HK-2 (cell line): ENCODE measurements around the gene MEGF6.

Experiments used
- DNase-seq: peaks from one replicate; pipeline ENCODE4 v3.0.0-alpha.2; 2018; ENCODE audit not compliant: unreplicated experiment

MEGF6 gene

GRCh38 chr1:3571263-3571662, 40.0 kb downstream of the MEGF6 start:
- DNase-seq: no peak

GRCh38 chr1:3570066-3570986, 41.0 kb downstream of the MEGF6 start:
- no peak for DNase-seq

GRCh38 chr1:3569436-3569835, 41.9 kb downstream of the MEGF6 start:
- DNase-seq: no peak

GRCh38 chr1:3568815-3569435, 42.4 kb downstream of the MEGF6 start:
- no peak for DNase-seq

GRCh38 chr1:3566951-3567804, 44.1 kb downstream of the MEGF6 start:
- DNase-seq: no peak

GRCh38 chr1:3566003-3566885, 45.1 kb downstream of the MEGF6 start:
- no peak for DNase-seq

GRCh38 chr1:3564921-3565831, 46.1 kb downstream of the MEGF6 start:
- DNase-seq: peak; percentile 37

GRCh38 chr1:3563610-3564009, 47.7 kb downstream of the MEGF6 start:
- DNase-seq: no peak

GRCh38 chr1:3563125-3563524, 48.2 kb downstream of the MEGF6 start:
- no peak for DNase-seq

GRCh38 chr1:3562712-3563111, 48.6 kb downstream of the MEGF6 start:
- no peak for DNase-seq

GRCh38 chr1:3561702-3562101, 49.6 kb downstream of the MEGF6 start:
- no peak for DNase-seq

GRCh38 chr1:3560981-3561380, 50.3 kb downstream of the MEGF6 start:
- DNase-seq: no peak

- DNase-seq: no peak
Measured at GRCh38 chr1:3560251-3560871, 50.9 kb downstream of the MEGF6 start.

- no peak for DNase-seq
Measured at GRCh38 chr1:3558036-3558726, 53.1 kb downstream of the MEGF6 start.

- DNase-seq: no peak
Measured at GRCh38 chr1:3557366-3557765, 53.9 kb downstream of the MEGF6 start.

- DNase-seq: no peak
Measured at GRCh38 chr1:3556336-3556735, 55.0 kb downstream of the MEGF6 start.

- no peak for DNase-seq
Measured at GRCh38 chr1:3555131-3555920, 56.0 kb downstream of the MEGF6 start.

- no peak for DNase-seq
Measured at GRCh38 chr1:3553940-3554223, 57.4 kb downstream of the MEGF6 start.
